Amniotic stem cell (primary cell): Measurements from ENCODE around the gene ASIC3.
"Not testable (repeated sequence)": the region's sequence is repeated elsewhere in the genome, so short reads cannot be mapped to it uniquely, and the experiment has no call there.

Experiments used
- DNase-seq: peaks from one replicate; lab custom pipeline; 2025; lab: John Stamatoyannopoulos, UW

Gene ASIC3

GRCh38 chr7:151032936-151033863 is 15.1 kb upstream of the ASIC3 start:
- no peak for DNase-seq

- no peak for DNase-seq
Measured at GRCh38 chr7:151033864-151034249, 14.5 kb upstream of the ASIC3 start.

- DNase-seq: no peak
Measured at GRCh38 chr7:151034312-151035025, 13.9 kb upstream of the ASIC3 start.

GRCh38 chr7:151035026-151035717 is 13.2 kb upstream of the ASIC3 start:
- no peak for DNase-seq

GRCh38 chr7:151035902-151036301 is 12.4 kb upstream of the ASIC3 start:
- DNase-seq: no peak

- peak; percentile 81 for DNase-seq
Measured at GRCh38 chr7:151038951-151039849, 9.1 kb upstream of the ASIC3 start.

GRCh38 chr7:151039850-151040548 is 8.3 kb upstream of the ASIC3 start:
- no peak for DNase-seq

- DNase-seq: no peak
Measured at GRCh38 chr7:151040616-151041375, 7.5 kb upstream of the ASIC3 start.

GRCh38 chr7:151043449-151043848 is 4.9 kb upstream of the ASIC3 start:
- not testable (repeated sequence) for DNase-seq

- DNase-seq: no peak
Measured at GRCh38 chr7:151043959-151044358, 4.4 kb upstream of the ASIC3 start.

GRCh38 chr7:151045262-151045661 is 3.1 kb upstream of the ASIC3 start:
- no peak for DNase-seq

- DNase-seq: no peak
Measured at GRCh38 chr7:151045967-151046366, 2.4 kb upstream of the ASIC3 start.

- peak; percentile 15 for DNase-seq
Measured at GRCh38 chr7:151046603-151047573, 1.4 kb upstream of the ASIC3 start.

- DNase-seq: no peak
Measured at GRCh38 chr7:151048911-151049463, 656 bp downstream of the ASIC3 start.

GRCh38 chr7:151051108-151051507 is 2.8 kb downstream of the ASIC3 start:
- DNase-seq: peak; percentile 48

GRCh38 chr7:151053096-151053495 is 4.8 kb downstream of the ASIC3 start:
- no peak for DNase-seq

- no peak for DNase-seq
Measured at GRCh38 chr7:151053751-151054150, 5.4 kb downstream of the ASIC3 start.

GRCh38 chr7:151056283-151056665 is 7.9 kb downstream of the ASIC3 start:
- DNase-seq: no peak
